Measurements from ENCODE around the gene RAB10.
A peak's percentile ranks its signal among the peaks of the same experiment; 100 is the strongest.
"Not testable (repeated sequence)": the region's sequence is repeated elsewhere in the genome, so short reads cannot be mapped to it uniquely, and the experiment has no call there.

The RAB10 gene

DNA sequence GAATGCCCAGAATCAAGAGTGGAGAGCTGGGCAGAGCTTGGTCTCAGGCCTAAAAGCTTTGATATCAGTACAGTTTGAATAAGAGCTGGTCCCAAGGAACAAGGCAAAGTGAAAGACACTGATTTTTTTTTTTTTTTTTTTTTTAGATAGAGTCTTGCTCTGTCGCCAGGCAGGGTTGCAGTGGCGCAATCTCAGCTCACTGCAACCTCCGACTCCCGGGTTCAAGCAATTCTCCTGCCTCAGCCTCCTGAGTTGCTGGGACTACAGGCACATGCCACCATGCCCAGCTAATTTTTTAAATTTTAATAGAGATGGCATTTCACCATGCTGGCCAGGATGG, 17.2 kb upstream of the RAB10 start:
- DNase-seq = not testable (repeated sequence)

DNA sequence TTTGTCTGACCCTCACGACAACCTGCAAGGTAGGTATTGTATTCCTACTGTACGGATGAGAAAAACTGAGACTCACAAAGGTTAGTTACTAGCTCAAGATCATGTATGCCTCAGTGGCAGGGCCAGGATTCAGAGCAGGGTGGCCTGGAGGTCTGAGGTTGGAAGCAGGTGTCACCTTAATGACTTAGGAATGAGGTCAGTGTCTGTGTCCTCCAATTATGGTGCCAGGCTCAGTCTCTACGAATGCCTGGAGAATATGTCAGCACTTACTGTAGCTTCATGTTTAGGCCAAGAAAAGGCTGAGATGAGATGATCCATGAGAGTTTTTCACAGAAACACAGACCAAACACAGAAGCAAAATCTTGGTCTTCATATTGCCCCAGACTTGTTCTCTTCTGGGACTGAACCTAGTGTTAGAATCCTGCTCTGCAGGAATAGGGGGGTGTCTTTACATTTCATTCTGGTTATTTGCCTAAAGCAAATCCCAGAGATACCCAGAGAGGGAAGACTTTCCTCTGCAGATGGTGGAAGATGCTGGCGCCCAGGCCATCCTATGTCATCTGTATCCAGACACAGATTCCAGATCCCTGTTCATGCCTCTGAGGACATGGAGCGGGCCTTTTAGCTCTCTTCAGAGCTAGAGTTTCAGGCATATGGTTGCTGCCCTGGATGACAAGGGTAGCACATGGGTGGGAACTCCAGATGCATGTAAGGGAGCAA, 16.3 kb upstream of the RAB10 start:
- no peak for DNase-seq

- peak in 1 of 2 donors; percentile 26 for DNase-seq
Observed at GRCh38 chr2:26018184-26019055, 15.5 kb upstream of the RAB10 start.

- DNase-seq = no peak
Observed at GRCh38 chr2:26020231-26020640, 13.6 kb upstream of the RAB10 start.

GRCh38 chr2:26024260-26024659, 9.6 kb upstream of the RAB10 start:
- DNase-seq = no peak

DNA sequence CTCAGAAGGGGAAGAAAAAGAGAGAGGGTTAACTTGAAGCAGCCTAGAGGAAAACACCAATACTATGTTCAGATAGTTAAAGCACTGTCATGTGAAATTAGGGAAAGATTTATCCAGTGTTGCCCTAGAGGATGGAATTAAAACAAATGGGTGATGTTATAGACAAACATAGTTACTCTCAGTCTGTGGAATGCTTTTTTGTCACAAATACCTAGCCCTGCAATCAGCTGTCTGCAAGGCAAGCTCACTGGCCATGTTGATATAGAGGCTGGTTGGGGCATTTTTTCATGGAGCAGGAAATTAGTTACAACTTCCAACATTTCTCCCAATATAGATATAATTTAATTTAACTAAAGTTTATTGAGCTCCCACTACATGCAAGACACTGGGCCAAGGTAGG, 8.4 kb upstream of the RAB10 start:
- no peak for DNase-seq

DNA sequence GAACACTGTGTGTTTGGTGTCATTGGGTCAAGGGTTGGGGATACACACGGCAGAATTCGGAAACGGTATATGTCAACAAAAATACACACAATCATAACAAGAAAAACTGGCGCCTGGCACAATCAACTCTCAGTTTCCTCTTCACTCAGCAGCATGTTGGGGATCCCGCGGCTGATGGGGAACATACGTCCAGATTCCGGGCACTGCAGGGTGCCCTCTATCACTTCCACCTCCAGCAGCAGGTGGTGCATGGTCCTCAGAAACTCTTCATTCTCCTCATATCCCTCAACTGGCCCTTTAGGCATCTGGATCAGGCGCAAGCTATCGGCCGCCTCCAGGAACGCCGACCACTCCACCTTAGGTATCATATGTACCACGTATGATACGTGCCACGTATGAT, 5.8 kb upstream of the RAB10 start:
- not testable (repeated sequence) for DNase-seq

GRCh38 chr2:26032586-26033269, 1.2 kb upstream of the RAB10 start:
- peak in 1 of 2 donors; percentile 58 for DNase-seq

GRCh38 chr2:26033270-26033817, 540 bp upstream of the RAB10 start:
- DNase-seq = peak in 1 of 2 donors; percentile 56

- no peak for DNase-seq
Observed at GRCh38 chr2:26034637-26034992, 731 bp downstream of the RAB10 start.

GRCh38 chr2:26035090-26035743, 1.3 kb downstream of the RAB10 start:
- no peak for DNase-seq

GRCh38 chr2:26039603-26040323, 5.9 kb downstream of the RAB10 start:
- DNase-seq = no peak

- no peak for DNase-seq
Observed at GRCh38 chr2:26043109-26043508, 9.2 kb downstream of the RAB10 start.

DNA sequence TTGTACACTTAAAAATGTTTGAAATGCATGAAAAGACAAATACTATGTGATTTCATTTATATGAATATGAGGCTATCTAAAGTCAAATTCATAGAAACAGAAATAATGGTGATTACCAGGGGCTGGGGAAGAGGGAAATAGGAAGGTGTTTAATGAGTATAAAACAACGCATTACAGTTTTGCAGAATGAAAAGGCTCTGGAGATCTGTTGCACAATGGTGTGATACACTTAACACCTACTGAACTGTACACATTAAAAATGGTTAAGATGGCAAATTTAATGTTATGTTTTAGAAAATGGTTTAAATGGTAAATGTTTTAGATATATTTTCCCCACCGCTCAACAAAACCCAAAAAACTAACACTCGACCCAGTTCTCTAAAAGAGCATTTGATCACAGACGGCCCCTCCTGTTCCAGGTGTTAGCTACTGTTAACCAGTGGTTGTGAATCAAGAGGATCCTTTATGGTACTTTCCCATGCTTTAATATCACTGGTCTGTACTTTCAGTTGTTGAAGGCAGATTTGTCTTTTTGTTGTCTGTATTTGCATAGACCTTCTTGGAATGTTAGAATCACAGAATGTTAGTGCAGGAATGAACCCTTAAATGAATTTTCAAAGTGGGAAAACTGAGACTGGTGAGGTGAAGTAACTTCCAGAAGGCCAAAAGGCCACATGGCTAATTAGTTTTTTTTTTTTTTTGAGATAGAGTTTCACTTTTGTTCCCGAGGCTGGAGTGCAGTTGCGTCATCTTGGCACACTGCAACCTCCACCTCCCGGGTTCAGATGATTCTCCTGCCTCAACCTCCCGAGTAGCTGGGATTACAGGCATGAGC, 10.2 kb downstream of the RAB10 start:
- DNase-seq = no peak

- no peak for DNase-seq
Observed at GRCh38 chr2:26048791-26049190, 14.9 kb downstream of the RAB10 start.

DNA sequence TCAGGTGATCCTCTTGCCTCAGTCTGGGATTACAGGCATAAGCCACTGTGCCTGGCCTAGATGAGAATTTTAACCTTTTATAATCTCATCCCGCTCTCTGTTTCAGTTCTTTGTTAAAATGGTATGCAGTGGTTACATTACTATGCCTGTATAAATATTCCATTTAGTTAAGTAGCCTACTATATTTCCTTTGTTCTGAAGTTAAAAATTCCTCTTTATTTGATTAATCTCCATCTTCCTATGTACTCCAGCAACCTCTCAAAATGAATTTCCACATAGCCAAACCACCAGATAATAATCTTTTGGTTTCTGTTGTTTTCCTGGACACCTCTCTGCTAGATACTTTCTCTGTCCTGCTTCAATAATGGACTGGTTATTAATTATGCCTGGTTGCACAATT, 15.8 kb downstream of the RAB10 start:
- DNase-seq = no peak

- DNase-seq = no peak
Observed at GRCh38 chr2:26052740-26053139, 18.9 kb downstream of the RAB10 start.

DNA sequence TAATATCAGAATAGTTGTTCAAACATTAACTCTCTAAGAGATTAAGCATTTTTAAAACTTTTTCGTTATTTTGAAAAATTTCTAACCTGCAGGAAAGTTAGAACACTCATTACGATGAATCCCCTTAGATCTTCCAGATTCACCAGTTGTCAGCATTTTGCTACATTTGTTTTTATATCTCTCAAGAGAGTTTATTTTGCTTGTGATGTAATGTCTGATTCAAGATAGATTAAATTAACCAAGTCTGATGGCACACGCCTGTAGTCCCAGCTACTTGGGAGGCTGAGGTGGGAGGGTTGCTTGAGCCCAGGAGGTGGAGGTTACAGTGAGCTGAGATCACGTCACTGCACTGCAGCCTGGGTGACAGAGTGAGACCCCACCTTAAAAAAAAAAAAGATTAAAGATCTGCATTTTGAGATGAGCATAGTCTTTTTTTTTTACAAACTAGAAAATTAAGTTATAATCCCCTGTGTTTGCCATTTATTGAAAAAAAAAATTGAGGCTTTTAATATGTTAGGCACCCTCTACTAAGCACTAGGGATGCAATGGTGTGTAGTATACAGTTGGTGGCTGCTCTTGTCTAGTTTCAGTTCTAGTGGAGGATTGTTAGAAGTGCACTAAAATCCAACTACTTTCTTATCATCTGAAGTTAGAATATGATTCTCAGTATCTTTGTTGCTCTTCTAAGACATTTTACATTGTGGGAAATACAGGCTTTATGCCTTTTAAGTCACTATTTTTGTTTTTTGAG, 20.9 kb downstream of the RAB10 start:
- DNase-seq = no peak

DNA sequence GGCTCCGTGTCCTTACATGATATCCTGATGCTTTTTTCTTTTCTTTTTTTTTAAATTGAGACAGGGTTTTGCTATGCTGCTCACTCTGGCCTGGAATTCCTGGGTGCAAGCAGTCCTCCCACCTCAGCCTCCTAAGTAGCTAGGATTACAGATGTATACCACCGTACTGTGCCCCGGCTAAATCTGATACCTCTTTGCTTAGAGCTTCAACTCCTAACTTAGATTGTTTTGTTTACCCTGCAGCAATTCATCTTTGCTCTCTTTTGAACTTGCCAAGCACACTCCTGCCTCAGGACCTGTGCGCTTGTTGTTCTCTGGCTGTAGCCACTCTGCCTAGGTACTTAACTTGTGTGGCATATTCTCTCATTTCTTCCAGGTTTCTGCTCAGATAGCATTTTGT, 24.5 kb downstream of the RAB10 start:
- no peak for DNase-seq

DNA sequence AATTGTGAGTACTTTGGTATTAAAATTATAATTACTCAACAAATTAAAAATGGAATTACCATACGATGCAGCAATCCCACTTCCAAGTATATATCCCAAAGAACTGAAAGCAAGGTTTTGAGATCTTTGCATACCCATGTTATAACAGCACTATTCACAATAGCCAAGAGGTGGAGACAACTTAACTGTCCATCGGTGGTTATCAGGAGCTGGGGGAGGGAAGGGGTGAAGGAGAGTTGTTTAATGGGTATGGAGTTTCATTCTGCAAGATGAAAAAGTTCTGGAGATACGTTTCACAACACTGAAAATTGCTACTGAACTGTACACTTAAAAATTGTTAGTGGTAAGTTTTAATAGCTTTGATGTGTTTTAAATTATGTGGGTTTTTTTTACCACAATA, 25.7 kb downstream of the RAB10 start:
- DNase-seq = no peak

- DNase-seq = no peak
Observed at GRCh38 chr2:26061539-26061938, 27.7 kb downstream of the RAB10 start.

All from hippocampal formation (tissue), 2 donors.